ENCODE data around the gene DIABLO. TPM values are rescaled to one million over a fixed set of nuclear protein-coding genes. Genes with fewer than 3 reads are reported as not detected.

The DIABLO gene
- total and polyA plus RNA-seq, 2 donors (not counting 1 experiment from before 2014, with no cell fraction given): 59.6 to 60.6 TPM

GRCh38 chr12:122216445-122216844 is 9.4 kb downstream of the DIABLO start:
- H3K36me3 ChIP-seq (ENCODE audit: control insufficient read depth, insufficient read depth, low read length): peaks cover 11% of the 10 kb centered on the region
- H4K20me1 ChIP-seq (ENCODE audit: control insufficient read depth, extremely low read depth, insufficient read depth, low read length): no peaks in the 10 kb centered on the region
- no peak for TF ChIP-seq EZH2 (IDR thresholded peaks at IDR 0.05; ENCODE audit: low read length, missing control alignments)
- TF ChIP-seq CTCF (conservative IDR thresholded peaks at IDR 0.05 in 1 of 2, IDR thresholded peaks at IDR 0.05 in 1 of 2; ENCODE audit: low read depth in 1 of 2, low read length in 2 of 2): no peak

GRCh38 chr12:122215771-122216170 is 10.1 kb downstream of the DIABLO start:
- H3K4me1 ChIP-seq (ENCODE audit: control insufficient read depth, extremely low read depth, insufficient read depth, low read length): no peaks in the 10 kb centered on the region
- no peaks in the 10 kb centered on the region for H4K20me1 ChIP-seq (ENCODE audit: control insufficient read depth, extremely low read depth, insufficient read depth, low read length)
- H3K9ac ChIP-seq (ENCODE audit: insufficient read depth, low read length): no peak overlapping the region
- no peaks in the 10 kb centered on the region for H3K9me3 ChIP-seq (ENCODE audit: control insufficient read depth, insufficient read depth, low read depth, low read length)
- H3K36me3 ChIP-seq (ENCODE audit: control insufficient read depth, insufficient read depth, low read length): peaks cover 7% of the 10 kb centered on the region
- H3K27me3 ChIP-seq (ENCODE audit: control insufficient read depth, insufficient read depth, low read length): no peaks in the 10 kb centered on the region
- TF ChIP-seq CTCF (conservative IDR thresholded peaks at IDR 0.05 in 1 of 2, IDR thresholded peaks at IDR 0.05 in 1 of 2; ENCODE audit: low read depth in 1 of 2, low read length in 2 of 2) (no peak), EZH2 (IDR thresholded peaks at IDR 0.05; ENCODE audit: low read length, missing control alignments) (no peak)
- H3K4me2 ChIP-seq (ENCODE audit: extremely low read depth, insufficient read depth, low read length): no peak overlapping the region
- no peaks in the 10 kb centered on the region for H3K79me2 ChIP-seq (ENCODE audit: control insufficient read depth, insufficient read depth, low read length)
- H3K4me3 ChIP-seq (replicated peaks in 1 of 4; ENCODE audit: control extremely low read depth in 1 of 4, insufficient read depth in 1 of 4, low read depth in 3 of 4, low read length in 4 of 4): no peak overlapping the region
- H2AFZ ChIP-seq (ENCODE audit: low read length): no peak overlapping the region
- H3K27ac ChIP-seq (ENCODE audit: insufficient read depth, low read length): no peak overlapping the region
- peak; percentile 16 to 63 for DNase-seq (ENCODE audit: low read depth in 2 of 2)

More at GRCh38 chr12:122216445-122216844, 9.4 kb downstream of the DIABLO start:
- Histone ChIP-seq H3K9me3 (ENCODE audit: control insufficient read depth, insufficient read depth, low read depth, low read length) (no peaks in the 10 kb centered on the region), H3K4me3 (replicated peaks in 1 of 4; ENCODE audit: control extremely low read depth in 1 of 4, insufficient read depth in 1 of 4, low read depth in 3 of 4, low read length in 4 of 4) (no peak overlapping the region), H3K4me1 (ENCODE audit: control insufficient read depth, extremely low read depth, insufficient read depth, low read length) (no peaks in the 10 kb centered on the region), H3K27me3 (ENCODE audit: control insufficient read depth, insufficient read depth, low read length) (no peaks in the 10 kb centered on the region), H3K9ac (ENCODE audit: insufficient read depth, low read length) (no peak overlapping the region), H3K4me2 (ENCODE audit: extremely low read depth, insufficient read depth, low read length) (no peak overlapping the region), H2AFZ (ENCODE audit: low read length) (no peak overlapping the region), H3K79me2 (ENCODE audit: control insufficient read depth, insufficient read depth, low read length) (peaks cover 3% of the 10 kb centered on the region), H3K27ac (ENCODE audit: insufficient read depth, low read length) (no peak overlapping the region)
- no peak for DNase-seq (ENCODE audit: low read depth in 2 of 2)

GRCh38 chr12:122208073-122208820 is 17.6 kb downstream of the DIABLO start:
- Histone ChIP-seq H2AFZ (ENCODE audit: low read length) (no peak overlapping the region), H3K9ac (ENCODE audit: insufficient read depth, low read length) (no peak overlapping the region), H3K4me2 (ENCODE audit: extremely low read depth, insufficient read depth, low read length) (no peak overlapping the region), H3K4me3 (replicated peaks in 1 of 4; ENCODE audit: control extremely low read depth in 1 of 4, insufficient read depth in 1 of 4, low read depth in 3 of 4, low read length in 4 of 4) (no peak overlapping the region), H3K79me2 (ENCODE audit: control insufficient read depth, insufficient read depth, low read length) (no peaks in the 10 kb centered on the region), H3K27ac (ENCODE audit: insufficient read depth, low read length) (no peak overlapping the region), H3K36me3 (ENCODE audit: control insufficient read depth, insufficient read depth, low read length) (peaks cover 8% of the 10 kb centered on the region), H3K9me3 (ENCODE audit: control insufficient read depth, insufficient read depth, low read depth, low read length) (no peaks in the 10 kb centered on the region), H3K27me3 (ENCODE audit: control insufficient read depth, insufficient read depth, low read length) (peaks cover 12% of the 10 kb centered on the region), H3K4me1 (ENCODE audit: control insufficient read depth, extremely low read depth, insufficient read depth, low read length) (no peaks in the 10 kb centered on the region), H4K20me1 (ENCODE audit: control insufficient read depth, extremely low read depth, insufficient read depth, low read length) (no peaks in the 10 kb centered on the region)
- TF ChIP-seq CTCF (conservative IDR thresholded peaks at IDR 0.05 in 1 of 2, IDR thresholded peaks at IDR 0.05 in 1 of 2; ENCODE audit: low read depth in 1 of 2, low read length in 2 of 2) (no peak), EZH2 (IDR thresholded peaks at IDR 0.05; ENCODE audit: low read length, missing control alignments) (no peak)
- no peak for DNase-seq (ENCODE audit: low read depth in 2 of 2)

Measured in fibroblast of lung (primary cell).